GM19372 (cell line): ENCODE results near the gene CES2.

Experiments used
- ATAC-seq: cut with Tn5 transposase; IDR thresholded peaks from one replicate; pipeline ENCODE4 v1.9.1; 2021; ENCODE audit warnings: mild to moderate bottlenecking, low read depth, moderate library complexity; ENCODE audit not compliant: unreplicated experiment

CES2 gene

GRCh38 chr16:66902648-66903543, 32.4 kb upstream of the CES2 start:
- no peak for ATAC-seq

GRCh38 chr16:66903544-66904427, 31.5 kb upstream of the CES2 start:
- no peak for ATAC-seq

DNA sequence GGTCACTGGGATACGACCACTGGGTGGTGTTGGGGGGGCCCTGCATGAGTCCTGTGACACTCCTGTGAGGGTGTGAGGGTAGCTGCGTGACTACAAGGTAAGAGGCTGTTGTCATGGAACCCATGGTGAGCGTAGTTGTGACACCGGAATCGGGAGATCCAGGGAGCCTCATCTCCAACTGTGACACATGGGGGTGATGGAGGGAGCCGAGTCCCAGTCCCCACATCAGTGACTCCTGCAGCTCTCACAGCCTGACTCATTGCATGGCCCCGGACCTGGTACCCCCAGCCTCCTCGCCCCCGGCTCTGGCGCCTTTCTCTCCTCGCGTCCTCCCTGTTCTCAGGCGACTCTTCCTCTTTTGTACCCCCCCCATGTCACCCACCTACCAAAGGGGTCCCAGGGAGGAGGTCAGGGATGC, 30.9 kb upstream of the CES2 start:
- no peak for ATAC-seq

GRCh38 chr16:66904846-66905632, 30.3 kb upstream of the CES2 start:
- ATAC-seq: no peak

- no peak for ATAC-seq
Measured at GRCh38 chr16:66905633-66906539, 29.4 kb upstream of the CES2 start.

DNA sequence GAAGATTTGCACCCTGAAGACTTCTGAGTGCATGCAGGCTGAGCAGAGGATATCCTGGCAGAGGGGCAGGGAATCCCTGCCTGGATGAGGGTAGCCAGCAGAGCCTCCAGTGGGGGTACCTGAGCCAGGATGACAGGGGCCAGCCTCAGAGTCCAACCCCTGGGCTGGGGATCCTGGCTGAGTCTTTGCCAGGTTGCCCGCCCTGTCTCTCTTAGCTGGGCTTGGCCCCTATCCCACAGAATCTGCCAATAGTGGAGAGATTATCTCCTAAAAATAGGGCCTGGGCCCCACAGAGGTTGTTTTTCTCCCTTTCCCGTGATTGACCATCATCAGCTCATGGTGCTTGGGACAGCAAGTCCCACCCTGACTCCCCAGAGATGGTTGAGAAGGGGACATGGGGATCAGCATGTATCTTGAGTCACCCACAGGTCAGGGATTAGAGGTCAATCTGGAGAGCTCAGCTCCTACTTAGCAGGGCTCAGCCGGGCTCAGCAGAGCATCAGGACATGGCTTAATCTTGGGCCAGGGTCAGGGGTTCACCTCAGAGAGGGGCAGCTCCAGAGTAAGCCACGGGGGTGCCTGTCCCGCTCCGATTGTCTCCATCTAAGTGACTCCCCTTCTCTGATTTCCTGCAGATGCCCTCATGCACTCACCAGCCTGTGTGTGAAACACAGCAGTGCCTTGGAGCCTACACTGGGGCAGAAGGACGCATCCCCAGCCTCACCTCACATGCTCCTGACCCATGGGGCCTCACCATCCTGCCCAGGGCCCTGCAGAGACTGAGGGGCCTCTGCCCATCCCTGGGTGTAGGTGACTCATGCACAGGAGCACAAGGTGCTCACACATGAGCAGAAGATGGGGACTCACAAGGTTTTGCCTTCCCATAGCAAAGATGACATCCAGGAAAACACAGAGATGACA, 28.1 kb upstream of the CES2 start:
- ATAC-seq: no peak

- ATAC-seq: no peak
Measured at GRCh38 chr16:66908116-66908515, 27.2 kb upstream of the CES2 start.

DNA sequence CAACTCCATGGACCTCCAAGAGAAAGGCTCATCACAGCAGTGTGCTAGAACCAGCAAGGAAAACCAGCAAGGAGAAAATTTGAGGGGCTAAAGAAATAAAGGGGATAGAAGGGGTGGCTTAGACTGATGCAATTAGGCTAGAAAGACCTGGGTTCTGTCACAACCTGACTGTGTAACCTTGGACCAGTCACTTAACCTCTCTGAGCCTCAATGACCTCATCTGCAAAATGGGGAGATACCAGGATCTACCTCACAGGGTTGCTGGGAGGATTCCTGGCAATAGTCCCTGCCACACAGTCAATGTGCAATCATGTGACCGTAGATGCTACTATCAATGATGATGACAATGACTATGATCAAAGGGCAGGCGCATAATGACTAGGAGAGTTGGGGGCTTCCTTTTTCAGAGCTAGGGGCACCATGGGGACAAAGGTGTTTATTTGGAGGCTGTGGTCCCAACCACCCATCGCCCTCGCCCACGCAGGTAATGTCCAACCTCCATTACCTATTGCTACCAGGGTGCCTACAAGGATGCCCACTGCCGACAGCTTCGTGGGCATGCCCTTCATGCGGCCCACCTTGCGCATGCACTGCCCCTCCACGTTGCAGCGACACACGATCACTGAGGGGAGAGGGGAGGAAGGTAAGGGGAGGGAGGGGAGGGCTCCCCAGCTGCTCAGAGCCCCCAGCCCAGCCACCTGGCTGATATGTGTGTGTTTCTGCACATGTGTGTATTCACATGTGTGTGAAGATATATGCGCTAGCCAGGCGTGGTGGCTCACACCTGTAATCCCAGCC, 26.4 kb upstream of the CES2 start:
- no peak for ATAC-seq

DNA sequence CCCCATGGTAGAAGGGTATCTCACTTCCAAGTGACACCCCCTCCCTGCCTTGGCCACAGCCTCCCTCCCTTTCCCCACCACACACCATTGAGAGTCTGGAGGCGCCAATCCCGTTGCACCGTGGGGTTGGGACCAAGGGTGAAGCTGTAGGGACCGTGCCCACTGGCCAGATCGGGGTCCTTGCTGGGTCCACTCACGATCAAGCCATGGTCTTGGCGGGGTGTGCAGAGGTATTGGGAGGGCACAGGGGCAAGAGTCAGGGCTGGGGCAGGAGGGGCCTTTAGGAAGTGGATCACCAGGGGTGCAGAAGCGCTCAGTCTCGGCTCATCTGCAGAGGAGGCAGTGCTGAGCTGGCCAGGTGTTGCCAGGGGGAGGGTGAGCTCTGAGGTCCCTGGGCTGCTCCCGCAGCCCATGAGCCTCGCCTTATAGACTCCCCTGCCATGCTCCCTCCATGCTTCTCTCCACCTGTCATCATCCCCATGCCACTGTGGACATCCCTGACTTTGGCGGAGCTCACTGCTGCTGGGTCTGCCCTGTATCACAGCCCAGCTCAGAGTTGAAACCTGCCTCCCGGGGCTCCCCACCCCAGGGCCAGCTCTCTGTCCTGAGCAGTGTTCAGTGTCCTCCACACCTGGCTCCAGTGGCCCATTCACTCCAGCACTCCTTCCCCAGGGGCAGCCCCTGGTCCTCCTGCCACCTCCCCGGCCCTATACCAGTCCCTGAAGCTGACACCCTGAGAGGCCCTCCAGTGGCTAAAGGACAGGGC, 25.0 kb upstream of the CES2 start:
- ATAC-seq: no peak

DNA sequence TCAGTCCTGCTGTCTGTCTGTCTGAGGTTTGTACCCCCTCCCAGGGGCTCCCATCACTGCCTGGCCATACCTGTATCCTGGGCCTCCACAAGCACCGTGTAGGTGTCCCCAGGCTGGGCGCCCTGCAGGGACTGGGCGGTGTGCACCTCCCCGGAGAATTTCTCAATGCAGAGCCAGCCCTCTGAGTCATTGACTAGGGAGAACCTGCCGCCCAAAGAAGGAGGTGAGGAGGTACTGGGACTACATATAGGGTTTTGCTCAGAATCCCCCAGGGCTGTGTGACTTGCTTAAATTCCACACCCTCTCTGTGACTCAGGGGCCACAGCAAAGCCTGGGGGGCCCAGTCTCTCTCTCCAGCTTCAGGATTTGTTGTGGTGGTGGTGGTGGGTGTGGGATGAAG, 24.2 kb upstream of the CES2 start:
- ATAC-seq: no peak

DNA sequence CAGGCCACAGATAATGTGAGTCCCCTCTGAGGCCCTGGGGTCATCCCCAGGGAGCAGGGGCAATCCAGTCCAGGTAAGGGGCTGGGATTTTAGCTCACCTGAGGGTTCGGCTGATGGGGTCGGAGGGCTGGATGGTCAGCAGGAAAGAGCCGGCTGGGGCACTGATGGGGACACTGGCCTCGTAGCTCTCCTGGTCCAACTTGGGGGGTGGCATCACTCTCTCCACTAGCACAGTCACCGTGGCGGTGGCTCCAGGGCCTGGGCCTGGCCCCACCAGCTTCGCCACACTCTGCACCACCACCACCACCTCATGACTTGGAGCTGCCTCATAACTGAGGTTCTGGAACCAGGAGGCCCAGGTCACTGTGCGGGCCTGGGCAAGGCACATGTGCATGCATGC, 23.5 kb upstream of the CES2 start:
- no peak for ATAC-seq

- no peak for ATAC-seq
Measured at GRCh38 chr16:66913081-66913480, 22.2 kb upstream of the CES2 start.

DNA sequence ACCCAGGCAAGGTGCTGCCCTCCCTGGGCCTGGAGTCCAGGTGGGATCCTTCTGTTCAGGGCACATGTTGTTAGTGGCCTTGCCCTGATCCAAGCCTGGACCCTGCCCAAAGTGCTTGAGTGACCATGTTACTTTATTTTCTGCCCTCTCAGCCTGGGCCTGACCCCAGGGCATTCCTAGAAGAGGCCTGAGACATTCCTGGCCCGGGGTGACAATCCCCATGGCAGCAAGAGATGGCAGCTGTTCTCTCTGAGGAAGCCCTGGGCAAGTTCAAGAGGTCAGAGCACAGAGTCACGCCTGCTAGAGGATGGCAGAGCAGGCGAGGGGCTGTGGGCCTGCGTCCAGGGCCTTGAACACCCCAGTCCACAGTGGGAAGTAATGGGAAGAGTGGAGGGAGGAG, 21.6 kb upstream of the CES2 start:
- no peak for ATAC-seq

DNA sequence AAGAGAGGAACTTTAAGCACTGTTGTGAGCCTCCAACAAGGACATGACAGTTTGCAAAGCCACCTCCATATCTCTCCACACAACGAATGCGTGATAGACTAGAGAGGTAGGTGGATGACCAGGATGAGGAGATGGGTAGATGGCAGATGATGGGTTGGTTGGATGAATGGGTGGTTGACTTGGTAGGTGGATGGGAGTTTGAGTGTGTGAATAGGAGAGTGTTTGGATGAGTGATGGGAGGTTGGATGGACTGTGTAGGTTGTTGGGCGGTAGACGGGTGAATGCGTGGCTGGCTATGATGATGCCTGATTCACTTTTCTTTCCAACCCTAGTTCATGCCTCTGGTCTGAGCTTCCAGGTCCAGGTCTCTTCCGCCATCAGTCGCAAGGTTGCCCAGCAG, 20.8 kb upstream of the CES2 start:
- ATAC-seq: no peak

GRCh38 chr16:66915041-66915440, 20.3 kb upstream of the CES2 start:
- ATAC-seq: no peak

GRCh38 chr16:66916518-66916917, 18.8 kb upstream of the CES2 start:
- ATAC-seq: no peak

DNA sequence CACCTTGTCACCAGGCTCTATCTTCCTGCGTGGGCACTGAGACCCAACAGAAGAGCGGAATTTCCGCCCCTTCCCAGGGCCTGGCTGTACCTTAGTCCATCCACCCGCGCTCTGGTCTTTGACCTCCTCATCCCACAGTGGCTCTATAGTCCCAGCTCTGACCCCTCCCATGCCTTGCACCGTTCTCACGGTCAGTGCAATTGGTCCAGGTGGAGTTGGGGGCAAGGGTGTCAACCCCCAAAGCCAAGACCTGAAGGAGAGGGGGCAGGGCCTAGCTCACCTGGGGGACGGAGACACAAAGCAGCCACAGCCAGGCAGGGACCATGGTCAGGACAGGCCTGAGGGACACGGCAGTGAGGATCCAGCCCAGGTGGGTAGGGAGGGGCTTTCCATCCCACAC, 17.6 kb upstream of the CES2 start:
- no peak for ATAC-seq
